Measurements from ENCODE around the gene GNAS.

GRCh38 chr20:58886546-58886945 lies 34.0 kb downstream of the GNAS start:
- TF ChIP-seq CTCF (IDR thresholded peaks at IDR 0.05 in 4 of 5, conservative IDR thresholded peaks at IDR 0.05 in 1 of 5) (no peak), POLR2A (IDR thresholded peaks at IDR 0.05) (no peak)
